Stimulated activated naive B cell treated with anti-CD40 and anti-IgM and Interleukin-4, amounts not matched to agents 10 μg/mL and 1 μg/mL and 100 μg/mL, for 72 hours (primary cell): ENCODE results near the gene A3GALT2.
A peak's percentile ranks its signal among the peaks of the same experiment; 100 is the strongest.
"Not testable (repeated sequence)": the region's sequence is repeated elsewhere in the genome, so short reads cannot be mapped to it uniquely, and the experiment has no call there.

ENCODE experiments used
- ATAC-seq, 2 donors: fragments of 150-1000 bp; cut with Tn5 transposase; replicated peaks; 2 replicates each; pipeline ENCODE4 v1.10.0; 2021; ENCODE audit warnings: moderate library complexity in 1 of 2
- DNase-seq: peaks from one replicate; pipeline ENCODE4 v3.0.0; 2021
- H3K27ac Mint-ChIP-seq: one replicate; pipeline ENCODE4 v1.8.0; 2022; ENCODE audit warnings: mild to moderate bottlenecking, mixed read lengths
- H3K27me3 Mint-ChIP-seq, 2 donors: one replicate each; pipeline ENCODE4 v1.8.0; 2022; ENCODE audit warnings: mixed read lengths in 2 of 2
- H3K36me3 Mint-ChIP-seq, 2 donors: one replicate each; pipeline ENCODE4 v1.8.0; 2022; ENCODE audit warnings: mixed read lengths in 2 of 2, mild to moderate bottlenecking in 1 of 2
- H3K4me1 Mint-ChIP-seq, 2 donors: one replicate each; pipeline ENCODE4 v1.8.0; 2022; ENCODE audit warnings: mixed read lengths in 2 of 2, mild to moderate bottlenecking in 1 of 2
- H3K4me3 Mint-ChIP-seq, 2 donors: one replicate each; pipeline ENCODE4 v1.8.0; 2022; ENCODE audit warnings: mild to moderate bottlenecking in 2 of 2, mixed read lengths in 2 of 2, moderate library complexity in 1 of 2
- H3K9me3 Mint-ChIP-seq, 2 donors: one replicate each; pipeline ENCODE4 v1.8.0; 2022; ENCODE audit warnings: mixed read lengths in 2 of 2, mild to moderate bottlenecking in 1 of 2

A3GALT2 gene

GRCh38 chr1:33292726-33293340 lies 28.1 kb downstream of the A3GALT2 start:
- H3K4me1 Mint-ChIP-seq, result peaks cover 5 to 7% of the 10 kb centered on the region in 2 donors
- ATAC-seq (no peak), DNase-seq (no peak)
- H3K27ac Mint-ChIP-seq, result peak overlapping the region; percentile 38
- H3K9me3 Mint-ChIP-seq, result peaks cover 0 to 2% of the 10 kb centered on the region in 2 donors
- no peaks in the 10 kb centered on the region for H3K27me3 Mint-ChIP-seq
- no peak overlapping the region for H3K4me3 Mint-ChIP-seq
- H3K36me3 Mint-ChIP-seq, result peaks cover 34 to 45% of the 10 kb centered on the region in 2 donors

- not testable (repeated sequence) for DNase-seq, H3K27ac Mint-ChIP-seq, ATAC-seq, H3K27me3 Mint-ChIP-seq, H3K4me3 Mint-ChIP-seq, H3K4me1 Mint-ChIP-seq, H3K9me3 Mint-ChIP-seq
- H3K36me3 Mint-ChIP-seq, result peaks cover 26 to 30% of the 10 kb centered on the region in 2 donors
Observed at GRCh38 chr1:33290615-33291014, 30.3 kb downstream of the A3GALT2 start.

DNA sequence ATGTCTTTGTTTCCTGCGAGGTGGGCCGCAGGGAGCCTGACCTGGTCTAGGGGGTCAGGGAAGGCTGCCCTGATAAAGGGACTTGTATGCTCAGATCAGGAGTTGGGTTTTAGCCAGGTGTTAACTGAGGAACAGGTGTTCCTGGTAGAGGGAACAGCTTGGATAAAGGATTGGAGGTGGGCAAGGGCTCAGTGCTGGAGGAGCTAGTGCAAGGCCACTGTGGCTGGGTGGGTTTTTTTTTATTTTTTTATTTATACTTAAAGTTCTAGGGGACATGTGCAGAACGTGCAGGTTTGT lies 31.1 kb downstream of the A3GALT2 start:
- no peak overlapping the region for H3K4me3 Mint-ChIP-seq
- H3K27me3 Mint-ChIP-seq, result no peaks in the 10 kb centered on the region
- peaks cover 0 to 2% of the 10 kb centered on the region in 2 donors for H3K9me3 Mint-ChIP-seq
- no peak for DNase-seq
- ATAC-seq, result no peak
- H3K36me3 Mint-ChIP-seq, result peaks cover 22 to 25% of the 10 kb centered on the region in 2 donors
- no peak overlapping the region for H3K27ac Mint-ChIP-seq
- peaks cover 0 to 2% of the 10 kb centered on the region in 2 donors for H3K4me1 Mint-ChIP-seq

- no peaks in the 10 kb centered on the region for H3K27me3 Mint-ChIP-seq
- DNase-seq (no peak), ATAC-seq (no peak)
- no peak overlapping the region for H3K4me3 Mint-ChIP-seq
- H3K36me3 Mint-ChIP-seq, result peaks cover 22% of the 10 kb centered on the region in 2 donors
- H3K9me3 Mint-ChIP-seq, result peaks cover 0 to 2% of the 10 kb centered on the region in 2 donors
- peaks cover 0 to 2% of the 10 kb centered on the region in 2 donors for H3K4me1 Mint-ChIP-seq
- H3K27ac Mint-ChIP-seq, result no peak overlapping the region
Observed at GRCh38 chr1:33288976-33289857, 31.7 kb downstream of the A3GALT2 start.

- Mint-ChIP-seq H3K9me3 (peaks cover 0 to 2% of the 10 kb centered on the region in 2 donors), H3K27ac (no peak overlapping the region), H3K4me3 (no peak overlapping the region), H3K4me1 (no peaks in the 10 kb centered on the region), H3K27me3 (no peaks in the 10 kb centered on the region), H3K36me3 (peaks cover 22 to 25% of the 10 kb centered on the region in 2 donors)
- DNase-seq (no peak), ATAC-seq (no peak)
Observed at GRCh38 chr1:33287317-33287716, 33.6 kb downstream of the A3GALT2 start.

- Mint-ChIP-seq H3K4me1 (no peaks in the 10 kb centered on the region), H3K36me3 (peaks cover 27 to 32% of the 10 kb centered on the region in 2 donors), H3K27ac (no peak overlapping the region), H3K4me3 (no peak overlapping the region), H3K27me3 (no peaks in the 10 kb centered on the region), H3K9me3 (peaks cover 0 to 2% of the 10 kb centered on the region in 2 donors)
- DNase-seq, result no peak
- ATAC-seq, result no peak
Observed at GRCh38 chr1:33286451-33287185, 34.3 kb downstream of the A3GALT2 start.

DNA sequence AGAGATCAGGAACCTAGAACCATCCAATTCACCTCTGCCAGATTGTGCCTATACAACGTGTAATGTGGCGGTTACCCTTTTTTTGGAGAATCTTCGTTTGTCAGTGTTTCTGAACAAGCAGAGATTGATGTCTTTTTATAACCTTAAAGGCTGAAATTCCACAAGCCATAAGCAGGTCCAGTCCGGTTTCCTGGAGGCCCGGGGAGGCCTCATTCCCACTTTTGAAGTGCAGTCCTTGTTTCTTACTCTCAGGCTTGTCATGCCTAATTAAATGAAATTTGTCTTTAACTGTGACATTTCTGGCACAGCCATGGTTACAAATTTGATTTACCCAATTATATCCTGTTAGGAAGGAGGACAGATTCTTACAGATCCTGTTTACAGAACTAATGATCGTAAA lies 36.8 kb downstream of the A3GALT2 start:
- no peak overlapping the region for H3K27ac Mint-ChIP-seq
- no peaks in the 10 kb centered on the region for H3K4me1 Mint-ChIP-seq
- H3K27me3 Mint-ChIP-seq, result no peaks in the 10 kb centered on the region
- no peak for ATAC-seq
- DNase-seq, result no peak
- H3K36me3 Mint-ChIP-seq, result peaks cover 29 to 38% of the 10 kb centered on the region in 2 donors
- peaks cover 0 to under 1% of the 10 kb centered on the region in 2 donors for H3K9me3 Mint-ChIP-seq
- H3K4me3 Mint-ChIP-seq, result no peak overlapping the region

DNA sequence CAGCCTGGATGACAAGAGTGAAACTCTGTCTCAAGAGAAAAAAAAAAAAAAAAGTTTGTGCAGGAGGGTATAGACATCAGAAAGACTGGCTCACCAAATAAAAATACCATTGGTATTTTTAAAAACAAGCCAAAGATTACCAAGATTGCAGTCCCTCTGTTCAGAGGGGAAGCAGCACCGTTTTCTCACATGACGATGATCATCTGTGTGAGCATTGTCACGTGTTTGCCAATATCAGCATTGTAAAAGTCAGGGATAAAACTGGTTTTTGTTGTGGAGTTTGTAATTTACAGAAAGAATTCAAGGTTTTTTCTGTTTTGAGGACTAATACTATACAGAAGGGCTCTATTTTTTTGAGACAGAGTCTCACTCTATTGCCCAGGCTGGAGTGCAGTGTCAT lies 38.1 kb downstream of the A3GALT2 start:
- ATAC-seq (no peak), DNase-seq (no peak)
- Mint-ChIP-seq H3K27ac (no peak overlapping the region), H3K27me3 (no peaks in the 10 kb centered on the region), H3K9me3 (no peaks in the 10 kb centered on the region), H3K4me3 (no peak overlapping the region), H3K36me3 (peaks cover 22 to 34% of the 10 kb centered on the region in 2 donors), H3K4me1 (no peaks in the 10 kb centered on the region)

DNA sequence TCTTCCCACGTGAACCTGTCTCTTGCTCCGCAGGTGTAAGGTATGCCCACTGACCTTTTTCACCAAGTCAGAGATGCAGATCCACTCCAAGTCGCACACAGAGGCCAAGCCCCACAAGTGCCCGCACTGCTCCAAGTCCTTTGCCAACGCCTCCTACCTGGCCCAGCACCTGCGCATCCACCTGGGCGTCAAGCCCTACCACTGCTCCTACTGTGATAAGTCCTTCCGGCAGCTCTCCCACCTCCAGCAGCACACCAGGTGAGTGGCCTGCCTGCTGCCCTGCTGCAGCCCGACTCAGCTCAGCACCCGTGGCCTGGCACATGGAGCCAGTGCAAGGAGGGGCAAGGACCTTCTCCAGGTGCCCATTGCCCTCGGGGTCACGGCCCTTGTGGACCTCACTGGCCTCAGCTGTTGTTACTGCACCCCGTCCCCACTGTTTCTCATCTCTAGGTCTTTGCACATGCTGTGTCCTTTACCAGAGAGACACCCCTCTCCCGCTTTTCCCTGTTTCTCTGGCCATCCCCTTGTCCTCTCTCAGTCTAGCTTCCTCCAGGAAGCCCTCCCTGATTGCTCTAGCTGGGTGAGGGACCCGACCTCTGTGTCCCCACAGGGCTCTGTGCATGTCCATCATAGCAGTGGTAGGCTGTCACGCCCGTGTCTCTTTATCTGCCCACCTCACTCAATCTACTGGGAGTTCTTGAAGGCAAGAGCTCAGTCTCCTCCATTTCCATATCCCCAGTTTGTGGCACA lies 39.2 kb downstream of the A3GALT2 start:
- Mint-ChIP-seq H3K27me3 (no peaks in the 10 kb centered on the region), H3K36me3 (peaks cover 27 to 41% of the 10 kb centered on the region in 2 donors), H3K4me1 (no peaks in the 10 kb centered on the region), H3K9me3 (no peaks in the 10 kb centered on the region), H3K27ac (no peak overlapping the region), H3K4me3 (no peak overlapping the region)
- ATAC-seq, result no peak
- no peak for DNase-seq

DNA sequence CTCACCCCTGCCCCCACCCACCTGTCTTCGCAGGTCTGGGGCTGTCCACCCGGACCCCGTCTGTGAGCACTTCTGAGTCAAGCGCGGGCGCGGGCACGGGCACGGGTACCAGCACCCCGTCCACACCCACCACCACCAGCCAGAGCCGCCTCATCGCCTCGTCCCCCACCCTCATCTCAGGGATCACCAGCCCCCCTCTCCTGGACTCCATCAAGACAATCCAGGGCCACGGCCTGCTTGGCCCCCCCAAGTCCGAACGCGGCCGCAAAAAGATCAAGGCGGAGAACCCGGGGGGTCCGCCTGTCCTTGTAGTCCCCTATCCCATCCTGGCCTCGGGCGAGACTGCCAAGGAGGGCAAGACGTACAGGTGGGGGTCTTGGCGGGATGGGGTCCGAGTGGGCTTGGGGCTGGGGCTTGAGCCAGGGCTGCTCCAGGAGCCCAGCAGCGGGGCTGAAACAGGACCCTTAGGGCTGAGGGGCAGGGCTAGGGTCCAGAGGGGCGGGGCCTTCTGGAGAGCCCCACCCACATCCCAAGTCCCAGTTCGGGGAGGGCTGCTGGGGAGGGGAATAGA lies 40.7 kb downstream of the A3GALT2 start:
- ATAC-seq, result no peak

DNA sequence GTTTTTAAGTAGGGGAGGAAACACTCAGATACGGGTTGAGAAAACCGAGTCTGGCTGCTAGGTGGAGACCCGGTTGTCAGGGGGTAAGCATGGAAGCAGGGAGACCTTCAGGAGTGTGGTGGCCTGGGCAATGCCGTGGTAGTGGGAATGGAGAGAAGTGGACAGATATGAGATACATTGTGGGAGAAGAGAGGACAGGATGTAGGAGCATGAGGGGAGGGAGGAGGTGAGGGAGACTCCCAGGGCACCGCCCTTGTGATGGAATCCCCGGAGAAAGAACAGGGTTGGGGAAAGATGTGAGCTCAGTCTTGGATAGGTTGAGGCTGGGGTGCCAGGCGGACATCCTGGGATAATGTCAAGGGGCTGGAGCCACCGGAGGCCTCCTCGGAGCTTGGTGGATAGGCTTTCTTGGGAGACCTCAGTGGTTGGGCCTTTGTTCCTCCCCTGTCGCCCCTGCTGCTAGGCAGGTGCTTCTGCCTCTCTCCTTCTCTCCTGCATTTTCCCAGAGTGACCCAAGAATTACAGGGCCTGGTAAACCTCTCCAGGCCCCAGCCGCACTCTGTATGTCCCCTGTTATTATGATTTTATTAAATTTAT lies 43.3 kb downstream of the A3GALT2 start:
- ATAC-seq (no peak), DNase-seq (no peak)
- Mint-ChIP-seq H3K27me3 (no peaks in the 10 kb centered on the region), H3K9me3 (no peaks in the 10 kb centered on the region), H3K27ac (no peak overlapping the region), H3K36me3 (peaks cover 22 to 46% of the 10 kb centered on the region in 2 donors), H3K4me3 (no peak overlapping the region), H3K4me1 (peaks cover 11 to 21% of the 10 kb centered on the region in 2 donors)

More for the DNA sequence above, 40.7 kb downstream of the A3GALT2 start:
- Mint-ChIP-seq H3K9me3 (no peaks in the 10 kb centered on the region), H3K27me3 (no peaks in the 10 kb centered on the region), H3K27ac (no peak overlapping the region), H3K4me3 (no peak overlapping the region), H3K4me1 (no peaks in the 10 kb centered on the region), H3K36me3 (peaks cover 26 to 43% of the 10 kb centered on the region in 2 donors)
- DNase-seq, result no peak

DNA sequence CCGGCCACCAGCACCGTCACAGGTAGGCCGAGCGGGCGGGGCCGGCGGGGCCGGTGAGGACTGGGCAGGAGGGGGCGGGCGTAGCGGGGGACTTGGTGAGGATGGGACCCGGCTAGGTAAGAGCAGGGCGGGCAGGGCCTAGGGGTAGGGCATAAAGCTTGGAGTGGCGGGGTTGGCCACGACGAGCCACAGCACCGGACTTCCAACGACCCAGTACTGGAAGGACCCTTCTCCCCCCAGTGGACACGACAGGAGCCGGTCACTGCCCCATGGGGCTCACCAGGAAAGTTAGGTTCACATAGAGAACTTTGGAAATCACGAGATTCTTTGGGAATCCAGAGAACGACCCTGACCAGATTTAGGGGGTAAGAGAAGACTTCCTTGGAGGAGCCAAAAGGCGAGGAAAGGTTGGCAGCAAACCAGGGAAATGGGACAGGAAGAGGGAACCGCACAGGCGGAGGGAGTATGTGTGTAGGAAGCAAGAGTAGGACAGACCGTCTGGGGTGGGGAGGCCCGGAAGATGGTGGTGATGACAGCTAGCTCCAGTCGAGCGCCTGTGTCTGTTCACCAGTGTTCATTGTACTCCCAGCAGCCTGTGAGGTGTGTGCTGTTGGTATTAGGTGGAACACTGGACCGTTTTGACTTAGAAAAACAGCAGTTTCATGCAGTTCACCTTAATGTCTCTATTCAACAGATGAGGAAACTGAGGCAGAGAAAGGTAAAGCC lies 44.2 kb downstream of the A3GALT2 start:
- Mint-ChIP-seq H3K27me3 (no peaks in the 10 kb centered on the region), H3K36me3 (peaks cover 16 to 37% of the 10 kb centered on the region in 2 donors), H3K27ac (no peak overlapping the region), H3K9me3 (no peaks in the 10 kb centered on the region), H3K4me3 (no peak overlapping the region), H3K4me1 (peaks cover 16 to 27% of the 10 kb centered on the region in 2 donors)
- DNase-seq (no peak), ATAC-seq (no peak)
